ENCODE results near the gene PRKAG2.
"Not testable (repeated sequence)": the region's sequence is repeated elsewhere in the genome, so short reads cannot be mapped to it uniquely, and the experiment has no call there.

Gene PRKAG2

DNA sequence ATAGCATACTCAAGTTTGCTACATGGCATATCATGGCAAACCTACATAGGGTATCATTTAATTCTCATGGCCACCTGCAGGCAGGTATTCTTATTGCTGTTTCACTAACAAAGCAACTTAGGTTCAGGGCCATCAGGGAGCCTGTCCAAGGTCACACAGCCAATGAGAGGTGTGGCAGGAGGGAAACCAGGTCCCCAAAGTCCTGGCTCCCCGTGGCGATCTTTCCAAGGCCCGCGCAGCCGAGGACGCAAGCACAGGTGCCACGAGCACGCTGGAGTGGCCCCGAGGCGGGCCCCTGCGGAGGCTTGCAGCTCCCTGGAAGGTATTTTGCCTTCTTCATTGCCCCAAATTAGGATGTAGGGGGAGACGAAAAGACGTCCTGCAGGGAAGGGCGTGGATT is 20.8 kb downstream of the PRKAG2 start:
- H3K4me3 ChIP-seq = no peak overlapping the region

DNA sequence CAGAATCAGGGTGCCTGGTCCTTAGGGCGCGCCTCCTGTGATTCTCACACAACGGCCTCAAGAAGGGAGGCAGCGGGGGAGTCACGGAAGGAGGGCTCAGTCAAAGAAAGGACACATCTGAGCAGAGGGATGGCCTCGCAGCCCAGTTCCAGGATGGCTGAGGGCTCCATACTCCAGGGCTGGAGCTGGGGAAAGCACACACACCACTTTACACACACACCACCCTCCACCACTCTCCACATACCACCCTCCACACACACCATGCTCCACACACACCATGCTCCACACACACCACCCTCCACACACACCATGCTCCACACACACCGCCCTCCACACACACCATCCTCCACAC is 22.2 kb downstream of the PRKAG2 start:
- Histone ChIP-seq H3K27ac (peak overlapping the region in 2 of 21 experiments; percentile 30 to 54), H3K4me3 (no peak overlapping the region)

More for the DNA sequence above, 20.8 kb downstream of the PRKAG2 start:
- no peak overlapping the region for H3K27ac ChIP-seq

GRCh38 chr7:151853896-151854719 is 22.8 kb downstream of the PRKAG2 start:
- Histone ChIP-seq H3K4me3 (no peak overlapping the region), H3K27ac (peak overlapping the region in 2 of 21 experiments; percentile 30 to 54)

GRCh38 chr7:151852486-151853396 is 24.2 kb downstream of the PRKAG2 start:
- H3K27ac ChIP-seq = peak overlapping the region in 7 of 21 experiments; percentile 5 to 75 (median 71)

GRCh38 chr7:151851782-151852181 is 25.1 kb downstream of the PRKAG2 start:
- Histone ChIP-seq H3K27ac (peak overlapping the region in 19 of 21 experiments; percentile 18 to 81 (median 70)), H3K4me3 (peak overlapping the region in 4 of 7 experiments; percentile 4 to 29 (median 22))

More at GRCh38 chr7:151852486-151853396, 24.2 kb downstream of the PRKAG2 start:
- no peak overlapping the region for H3K4me3 ChIP-seq

DNA sequence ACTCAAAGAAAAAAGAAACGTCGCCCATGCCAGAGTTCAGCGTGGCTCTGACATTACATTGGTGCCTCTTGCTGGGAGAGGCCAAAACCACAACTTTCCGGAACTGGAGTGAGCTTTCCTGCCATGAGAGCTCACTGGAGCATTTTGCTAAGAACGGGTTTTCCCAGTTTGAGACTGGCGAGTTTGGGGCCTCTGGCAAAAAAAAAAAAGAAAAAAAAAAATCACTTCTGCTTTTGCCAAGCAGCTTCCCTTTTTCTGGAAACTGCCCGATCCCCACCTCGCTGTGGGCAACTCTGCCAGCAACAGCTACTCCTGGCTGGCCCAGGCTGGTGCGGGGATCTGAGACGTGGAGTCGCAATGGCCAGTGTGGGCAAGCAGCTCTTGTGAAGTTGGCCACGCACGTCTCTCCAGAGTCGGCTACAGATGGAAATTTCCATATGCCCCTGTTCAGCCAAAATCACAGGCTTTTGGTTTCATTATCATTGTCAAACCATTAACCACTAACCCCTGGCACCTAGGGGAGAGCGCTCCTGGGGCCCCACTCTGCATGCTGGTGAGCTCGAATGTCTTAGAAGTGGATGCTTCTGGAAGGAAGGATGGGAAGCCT is 25.7 kb downstream of the PRKAG2 start:
- peak overlapping the region in 4 of 7 experiments; percentile 4 to 29 (median 22) for H3K4me3 ChIP-seq
- peak overlapping the region in 19 of 21 experiments; percentile 32 to 81 (median 70) for H3K27ac ChIP-seq

- peak overlapping the region in 1 of 7 experiments; percentile 29 for H3K4me3 ChIP-seq
- peak overlapping the region in 19 of 21 experiments; percentile 32 to 81 (median 70) for H3K27ac ChIP-seq
Measured at GRCh38 chr7:151850491-151851124, 26.3 kb downstream of the PRKAG2 start.

DNA sequence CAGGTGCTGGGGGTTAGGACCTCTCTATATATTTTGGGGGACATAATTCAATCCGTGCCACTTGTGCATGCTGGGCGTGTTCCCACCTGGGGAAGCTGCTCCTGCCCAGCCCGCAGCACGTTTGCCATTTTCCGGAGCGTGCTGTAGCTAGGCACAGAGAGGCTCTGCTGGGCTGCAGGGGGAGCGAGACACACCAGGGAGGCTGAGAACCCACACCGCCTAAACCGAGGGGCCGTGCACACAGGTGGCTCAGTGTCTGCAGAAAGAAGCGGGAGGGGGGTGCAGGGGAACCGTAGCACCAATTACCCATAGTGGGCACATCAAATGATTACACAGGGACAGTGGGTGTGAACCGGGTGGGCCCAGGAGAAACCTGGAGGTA is 27.0 kb downstream of the PRKAG2 start:
- Histone ChIP-seq H3K27ac (peak overlapping the region in 5 of 21 experiments; percentile 43 to 81 (median 74)), H3K4me3 (no peak overlapping the region)

GRCh38 chr7:151849008-151849878 is 27.7 kb downstream of the PRKAG2 start:
- peak overlapping the region in 1 of 21 experiments; percentile 43 for H3K27ac ChIP-seq

DNA sequence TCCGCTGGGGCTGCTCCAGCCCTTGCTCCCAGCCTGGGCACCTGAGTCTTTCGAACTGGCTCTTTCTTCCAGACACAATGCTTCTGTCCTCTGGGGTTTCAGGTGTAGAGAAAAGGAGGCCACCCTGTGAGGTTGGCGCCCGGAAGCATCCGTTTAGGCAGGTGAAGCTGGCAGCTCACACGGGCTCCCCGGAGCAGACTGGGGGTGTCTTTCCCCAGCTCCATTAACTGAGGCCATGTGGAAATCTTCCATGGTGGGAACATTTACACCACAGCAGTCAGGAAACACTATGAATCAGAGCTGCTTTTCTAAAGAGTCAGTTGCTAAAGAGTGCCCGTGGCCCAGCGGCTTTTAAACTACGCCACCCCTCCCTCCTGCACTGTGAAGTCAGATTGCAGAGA is 29.2 kb downstream of the PRKAG2 start:
- H3K4me3 ChIP-seq = no peak overlapping the region
- peak overlapping the region in 1 of 21 experiments; percentile 30 for H3K27ac ChIP-seq

More at GRCh38 chr7:151849008-151849878, 27.7 kb downstream of the PRKAG2 start:
- no peak overlapping the region for H3K4me3 ChIP-seq

DNA sequence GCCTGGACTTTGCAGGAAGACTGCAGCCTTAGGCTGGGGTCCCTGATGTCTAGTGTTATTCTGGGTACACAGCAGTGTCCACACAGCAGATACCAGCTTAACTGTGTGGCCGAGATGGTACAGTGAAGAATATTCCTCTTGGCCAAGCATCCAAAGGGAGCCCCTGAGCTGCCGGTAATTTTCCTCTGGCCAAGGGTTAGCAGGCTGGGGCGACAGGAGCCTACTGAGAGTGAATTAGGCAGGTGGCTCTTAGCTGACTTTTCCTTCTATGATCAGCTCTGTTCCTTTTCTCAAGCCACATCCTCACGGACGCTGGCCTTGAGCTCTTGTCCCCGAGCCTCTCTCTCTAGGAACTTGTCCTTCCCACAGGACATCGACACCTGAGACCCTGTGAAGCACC is 29.8 kb downstream of the PRKAG2 start:
- Histone ChIP-seq H3K27ac (no peak overlapping the region), H3K4me3 (no peak overlapping the region)

DNA sequence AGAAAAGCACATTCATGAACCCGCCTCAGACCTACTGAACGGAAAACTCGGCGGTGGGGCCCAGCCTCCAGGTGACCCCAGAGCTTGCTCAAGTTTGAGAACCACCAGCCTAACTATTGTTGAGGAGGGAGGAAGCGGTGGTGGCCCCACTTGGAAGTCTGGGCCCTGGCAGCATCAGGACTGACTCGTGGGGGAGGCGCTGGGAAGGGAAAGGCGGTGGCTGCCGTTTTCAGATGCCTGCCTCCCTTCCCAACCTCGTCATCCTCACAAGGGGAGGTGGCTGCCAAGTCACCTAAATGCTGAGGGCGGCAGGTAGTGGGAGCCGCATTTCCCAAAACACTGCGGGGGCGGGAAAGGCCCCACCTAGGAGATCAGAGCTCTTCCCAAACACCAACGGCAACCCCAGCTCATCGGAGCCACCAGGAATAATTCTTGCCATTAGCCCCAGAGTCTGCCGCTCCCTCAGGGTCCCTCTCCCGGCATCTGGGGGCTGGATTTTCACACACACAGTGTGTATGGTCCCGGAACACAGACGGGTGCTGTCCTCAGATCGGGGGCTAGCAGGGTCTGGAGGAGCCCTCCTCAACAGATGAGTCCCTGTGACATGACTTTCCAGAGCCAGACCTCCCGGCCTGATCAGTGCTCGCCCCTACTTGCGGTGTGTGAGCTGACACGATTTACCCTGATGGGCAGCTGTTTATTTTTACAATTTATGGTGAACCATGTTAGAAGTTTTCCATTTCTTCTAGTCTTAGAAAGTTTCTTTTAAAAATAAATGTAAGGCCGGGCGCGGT is 31.3 kb downstream of the PRKAG2 start:
- Histone ChIP-seq H3K4me3 (no peak overlapping the region), H3K27ac (no peak overlapping the region)

GRCh38 chr7:151844825-151845200 is 32.1 kb downstream of the PRKAG2 start:
- Histone ChIP-seq H3K27ac (peak overlapping the region in 1 of 21 experiments; percentile 57), H3K4me3 (no peak overlapping the region)

- Histone ChIP-seq H3K27ac (peak overlapping the region in 3 of 21 experiments; percentile 6 to 57 (median 7)), H3K4me3 (no peak overlapping the region)
Measured at GRCh38 chr7:151844071-151844824, 32.7 kb downstream of the PRKAG2 start.

GRCh38 chr7:151843181-151843580 is 33.7 kb downstream of the PRKAG2 start:
- Histone ChIP-seq H3K4me3 (no peak overlapping the region), H3K27ac (no peak overlapping the region)

DNA sequence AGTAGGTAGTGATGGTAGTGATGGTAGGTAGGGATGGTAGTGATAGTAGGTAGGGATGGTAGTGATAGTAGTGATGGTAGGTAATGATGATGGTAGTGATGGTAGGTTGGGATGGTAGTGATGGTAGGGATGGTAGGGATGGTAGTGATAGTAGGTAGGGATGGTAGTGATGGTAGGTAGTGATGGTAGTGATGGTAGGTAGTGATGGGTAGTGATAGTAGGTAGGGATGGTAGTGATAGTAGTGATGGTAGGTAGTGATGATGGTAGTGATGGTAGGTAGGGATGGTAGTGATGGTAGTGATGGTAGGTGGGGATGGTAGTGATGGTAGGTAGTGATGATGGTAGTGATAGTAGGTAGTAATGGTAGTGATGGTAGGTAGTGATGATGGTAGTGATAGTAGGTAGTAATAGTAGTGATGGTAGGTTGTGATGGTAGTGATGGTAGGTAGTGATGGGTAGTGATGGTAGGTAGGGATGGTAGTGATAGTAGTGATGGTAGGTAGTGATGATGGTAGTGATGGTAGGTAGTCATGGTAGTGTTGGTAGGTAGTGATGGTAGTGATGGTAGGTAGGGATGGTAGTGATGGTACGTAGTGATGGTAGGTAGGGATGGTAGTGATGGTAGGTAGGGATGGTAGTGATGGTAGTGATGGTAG is 35.4 kb downstream of the PRKAG2 start:
- not testable (repeated sequence) for H3K27ac ChIP-seq, H3K4me3 ChIP-seq

All from skin epidermis (tissue), 12 donors.